ENCODE results near the gene KIAA1217. TPM values are rescaled to one million over a fixed set of nuclear protein-coding genes. Genes with fewer than 3 reads are reported as not detected.

KIAA1217 gene
- polyA plus RNA-seq, 1 of the 3 experiments (the other 2 are of a cell fraction), result 7.2 TPM

GRCh38 chr10:24307116-24307515 lies 98.2 kb downstream of the KIAA1217 start:
- no peaks in the 10 kb centered on the region for H3K9me3 ChIP-seq
- CTCF ChIA-PET, result interaction anchor here (0.9 to 1.4 kb wide), 4 partner anchors 10 to 17 kb away, joined by 3 to 4 read pairs (median 3); no protein-coding TSS in a partner anchor
- no peak overlapping the region for H2AFZ ChIP-seq (ENCODE audit: low read depth)

More at GRCh38 chr10:24307116-24307515, 98.2 kb downstream of the KIAA1217 start:
- H3K4me3 ChIP-seq (ENCODE audit: low read depth in 2 of 2, low read length in 1 of 2), result no peak overlapping the region
- no peaks in the 10 kb centered on the region for H3F3A ChIP-seq (replicated peaks; ENCODE audit: insufficient read depth)
- H3K27ac ChIP-seq (ENCODE audit: low read depth in 2 of 2, low read length in 1 of 2), result peak overlapping the region in 1 of 2 experiments; percentile 16; a peak in 1 of 4 replicates
- H3K4me1 ChIP-seq (ENCODE audit: control insufficient read depth in 1 of 2, insufficient read depth in 2 of 2, low read depth in 1 of 2, low read length in 1 of 2), result peaks cover 4 to 11% of the 10 kb centered on the region in 2 experiments; a peak in 2 of 4 replicates
- POLR2A ChIA-PET, result no interaction called here
- no peak overlapping the region for H3K9ac ChIP-seq
- H3K9me2 ChIP-seq, result no peaks in the 10 kb centered on the region
- DNase-seq, result no peak
- no peaks in the 10 kb centered on the region for H3K27me3 ChIP-seq (ENCODE audit: insufficient read depth)
- H4K20me1 ChIP-seq (ENCODE audit: insufficient read depth), result no peaks in the 10 kb centered on the region
- whole genome bisulfite sequencing (ENCODE audit: low lambda C conversion rate), result 77% methylated on average over 4 of the region's 4 CpGs
- TF ChIP-seq FOSL2 (IDR thresholded peaks at IDR 0.05; ENCODE audit: borderline replicate concordance, low read depth) (no peak), SMC3 (IDR thresholded peaks at IDR 0.05; ENCODE audit: low read depth, low read length) (no peak), USF1 (IDR thresholded peaks at IDR 0.05; ENCODE audit: borderline replicate concordance, low read depth) (no peak), ZBTB33 (IDR thresholded peaks at IDR 0.05; ENCODE audit: borderline replicate concordance, low read depth) (no peak), USF2 (IDR thresholded peaks at IDR 0.05; ENCODE audit: borderline replicate concordance, low read depth, low read length) (no peak), NFIC (IDR thresholded peaks at IDR 0.05; ENCODE audit: borderline replicate concordance) (no peak), POLR2AphosphoS5 (IDR thresholded peaks at IDR 0.05; ENCODE audit: low read depth, low read length) (no peak), CHD2 (IDR thresholded peaks at IDR 0.05; ENCODE audit: low read length, partially characterized antibody) (no peak), GATA2 (CRISPR knock-in tag; IDR thresholded peaks at IDR 0.05) (no peak), GABPA (IDR thresholded peaks at IDR 0.05; ENCODE audit: low read depth) (no peak), TEAD4 (IDR thresholded peaks at IDR 0.05; ENCODE audit: borderline replicate concordance, insufficient read depth) (no peak), RCOR1 (IDR thresholded peaks at IDR 0.05; ENCODE audit: low read length) (no peak), RAD21 (IDR thresholded peaks at IDR 0.05; ENCODE audit: low read length) (no peak), MAX (IDR thresholded peaks at IDR 0.05; ENCODE audit: low read depth) (no peak), REST (IDR thresholded peaks at IDR 0.05; ENCODE audit: low read depth, low read length) (no peak), MXI1 (IDR thresholded peaks at IDR 0.05; ENCODE audit: low read depth, low read length) (no peak), YY1 (IDR thresholded peaks at IDR 0.05; ENCODE audit: low read depth) (no peak), MEF2A (IDR thresholded peaks at IDR 0.05; ENCODE audit: borderline replicate concordance, low read depth) (no peak), NRF1 (IDR thresholded peaks at IDR 0.05; ENCODE audit: low read depth, low read length) (no peak), JUND (IDR thresholded peaks at IDR 0.05) (no peak)
- no peaks in the 10 kb centered on the region for H3K79me2 ChIP-seq (ENCODE audit: insufficient read depth)
- no peaks in the 10 kb centered on the region for H3K36me3 ChIP-seq (replicated peaks in 1 of 2; ENCODE audit: control insufficient read depth in 1 of 2, insufficient read depth in 2 of 2, low read length in 1 of 2)
- H3K4me2 ChIP-seq, result no peak overlapping the region
